ENCODE data around the gene RBFOX1. TPM values are rescaled to one million over a fixed set of nuclear protein-coding genes. Genes with fewer than 3 reads are reported as not detected.

The RBFOX1 gene
- total RNA-seq, 4 donors from 2014 or later: 1.0 to 3.4 TPM; not detected in 2

DNA sequence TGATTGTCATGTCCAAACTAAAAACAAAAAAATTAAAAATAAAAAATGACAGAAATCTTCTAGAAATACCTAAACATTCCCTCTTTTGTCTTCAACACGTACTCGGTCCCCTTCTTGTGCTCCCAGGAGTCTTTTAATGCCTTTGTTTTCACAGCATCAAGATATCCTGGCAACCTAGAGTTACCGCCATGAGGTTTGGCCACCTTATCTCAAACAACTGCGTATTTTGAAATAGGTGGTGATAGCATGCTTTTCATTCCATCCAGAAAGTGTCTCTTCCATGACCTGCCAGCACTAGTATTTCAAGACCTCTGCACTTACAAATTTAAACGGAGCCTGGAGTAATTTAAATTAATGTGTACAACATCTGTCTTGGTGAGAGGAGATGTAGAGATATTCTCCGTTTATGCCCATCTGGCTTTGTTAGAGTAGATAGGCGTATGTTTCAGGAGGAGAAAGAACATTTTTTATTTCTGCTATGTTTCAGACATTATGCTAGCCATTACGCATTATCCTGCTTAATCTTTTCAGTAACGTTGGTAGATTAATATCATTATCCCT lies 42.0 kb downstream of the RBFOX1 start:
- Histone ChIP-seq H3K4me1 (no peaks in the 10 kb centered on the region), H3K4me3 (no peak overlapping the region), H3K27ac (no peak overlapping the region), H3K9me3 (no peaks in the 10 kb centered on the region), H3K27me3 (no peaks in the 10 kb centered on the region), H3K36me3 (no peaks in the 10 kb centered on the region)
- TF ChIP-seq, protein P1, sequence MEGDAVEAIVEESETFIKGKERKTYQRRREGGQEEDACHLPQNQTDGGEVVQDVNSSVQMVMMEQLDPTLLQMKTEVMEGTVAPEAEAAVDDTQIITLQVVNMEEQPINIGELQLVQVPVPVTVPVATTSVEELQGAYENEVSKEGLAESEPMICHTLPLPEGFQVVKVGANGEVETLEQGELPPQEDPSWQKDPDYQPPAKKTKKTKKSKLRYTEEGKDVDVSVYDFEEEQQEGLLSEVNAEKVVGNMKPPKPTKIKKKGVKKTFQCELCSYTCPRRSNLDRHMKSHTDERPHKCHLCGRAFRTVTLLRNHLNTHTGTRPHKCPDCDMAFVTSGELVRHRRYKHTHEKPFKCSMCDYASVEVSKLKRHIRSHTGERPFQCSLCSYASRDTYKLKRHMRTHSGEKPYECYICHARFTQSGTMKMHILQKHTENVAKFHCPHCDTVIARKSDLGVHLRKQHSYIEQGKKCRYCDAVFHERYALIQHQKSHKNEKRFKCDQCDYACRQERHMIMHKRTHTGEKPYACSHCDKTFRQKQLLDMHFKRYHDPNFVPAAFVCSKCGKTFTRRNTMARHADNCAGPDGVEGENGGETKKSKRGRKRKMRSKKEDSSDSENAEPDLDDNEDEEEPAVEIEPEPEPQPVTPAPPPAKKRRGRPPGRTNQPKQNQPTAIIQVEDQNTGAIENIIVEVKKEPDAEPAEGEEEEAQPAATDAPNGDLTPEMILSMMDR (IDR thresholded peaks at IDR 0.05): no peak
- no peak for TF ChIP-seq POLR2A (IDR thresholded peaks at IDR 0.05)
- DNase-seq: no peak

DNA sequence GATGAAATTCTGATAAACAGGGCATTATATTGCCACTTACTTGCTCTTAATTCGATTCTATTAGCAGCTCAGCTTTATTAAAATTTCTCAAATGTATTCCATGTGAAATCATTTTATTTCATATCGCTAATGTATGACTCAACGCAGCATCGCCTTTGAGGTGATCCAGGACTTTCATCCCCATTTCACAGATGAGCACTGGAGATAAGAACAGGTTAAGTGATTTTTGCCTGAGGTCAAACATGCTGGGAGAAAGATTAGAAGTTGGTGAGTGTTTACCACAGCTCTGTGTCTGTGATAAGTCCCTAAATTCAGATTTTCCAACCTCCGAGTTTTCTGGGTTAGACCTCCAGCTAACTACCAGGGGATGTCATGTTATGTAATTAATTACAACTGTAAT lies 43.6 kb downstream of the RBFOX1 start:
- Histone ChIP-seq H3K27me3 (no peaks in the 10 kb centered on the region), H3K9me3 (no peaks in the 10 kb centered on the region), H3K36me3 (no peaks in the 10 kb centered on the region), H3K4me1 (no peaks in the 10 kb centered on the region), H3K4me3 (no peak overlapping the region), H3K27ac (no peak overlapping the region)
- TF ChIP-seq, protein P1 (IDR thresholded peaks at IDR 0.05): no peak
- no peak for TF ChIP-seq POLR2A (IDR thresholded peaks at IDR 0.05)
- no peak for DNase-seq

DNA sequence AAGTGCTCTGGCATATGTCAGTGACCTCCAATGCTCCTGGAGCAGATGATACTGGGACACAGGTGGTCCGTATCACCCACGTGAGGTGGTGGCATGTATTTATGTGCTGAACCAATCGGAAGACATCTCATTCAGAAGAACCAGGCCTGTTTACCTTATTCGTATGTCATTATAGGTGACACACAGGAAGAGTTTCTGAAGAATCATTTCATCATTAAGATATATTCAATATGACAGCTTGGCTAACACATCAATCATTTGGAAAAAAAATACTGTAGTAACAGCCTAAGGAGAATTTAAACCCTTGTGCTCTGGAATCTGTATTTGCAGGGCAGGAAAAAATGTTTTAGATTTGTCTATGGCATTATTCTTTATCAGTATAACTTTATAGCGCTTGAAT lies 44.6 kb downstream of the RBFOX1 start:
- no peak for TF ChIP-seq POLR2A (IDR thresholded peaks at IDR 0.05)
- TF ChIP-seq, protein P1 (IDR thresholded peaks at IDR 0.05): no peak
- H3K9me3 ChIP-seq: no peaks in the 10 kb centered on the region
- no peaks in the 10 kb centered on the region for H3K4me1 ChIP-seq
- H3K36me3 ChIP-seq: no peaks in the 10 kb centered on the region
- no peak for DNase-seq
- H3K27me3 ChIP-seq: no peaks in the 10 kb centered on the region
- no peak overlapping the region for H3K27ac ChIP-seq
- no peak overlapping the region for H3K4me3 ChIP-seq

DNA sequence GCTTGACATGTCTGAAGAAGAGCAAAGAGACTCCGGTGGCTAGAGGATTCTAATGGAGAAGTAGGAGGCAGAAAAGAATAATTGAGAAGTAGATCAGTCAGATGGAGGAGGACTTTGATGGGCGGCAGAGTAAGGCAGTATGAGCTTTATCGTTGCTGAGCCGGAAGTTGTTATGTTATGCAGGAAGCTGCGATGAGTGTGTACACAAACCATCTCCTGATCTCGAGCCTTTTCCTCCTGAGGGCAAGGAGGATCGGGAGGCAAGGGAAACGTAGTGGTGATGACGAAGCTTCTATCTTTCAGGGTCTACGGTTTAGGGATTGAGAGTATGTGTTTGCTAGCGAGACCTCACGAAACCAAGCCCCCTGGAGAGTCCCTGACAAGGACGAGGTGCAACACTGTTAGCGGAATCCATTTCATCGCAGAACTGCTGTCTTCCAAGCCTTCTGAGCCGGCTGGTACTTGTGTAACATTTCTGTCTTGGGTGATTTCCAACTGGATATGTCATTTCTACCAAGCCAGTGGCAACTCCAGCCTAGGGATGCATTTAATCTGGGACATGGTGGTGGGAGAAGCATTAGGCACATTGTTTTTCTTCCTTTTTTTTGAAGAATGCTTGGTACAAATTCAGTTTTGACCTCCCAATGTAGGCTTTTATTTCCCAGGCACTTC lies 45.5 kb downstream of the RBFOX1 start:
- no peaks in the 10 kb centered on the region for H3K36me3 ChIP-seq
- H3K27me3 ChIP-seq: no peaks in the 10 kb centered on the region
- no peaks in the 10 kb centered on the region for H3K4me1 ChIP-seq
- no peak overlapping the region for H3K4me3 ChIP-seq
- no peak for DNase-seq
- TF ChIP-seq, protein P1 (IDR thresholded peaks at IDR 0.05): no peak
- no peak for TF ChIP-seq POLR2A (IDR thresholded peaks at IDR 0.05)
- H3K9me3 ChIP-seq: no peaks in the 10 kb centered on the region
- no peak overlapping the region for H3K27ac ChIP-seq

DNA sequence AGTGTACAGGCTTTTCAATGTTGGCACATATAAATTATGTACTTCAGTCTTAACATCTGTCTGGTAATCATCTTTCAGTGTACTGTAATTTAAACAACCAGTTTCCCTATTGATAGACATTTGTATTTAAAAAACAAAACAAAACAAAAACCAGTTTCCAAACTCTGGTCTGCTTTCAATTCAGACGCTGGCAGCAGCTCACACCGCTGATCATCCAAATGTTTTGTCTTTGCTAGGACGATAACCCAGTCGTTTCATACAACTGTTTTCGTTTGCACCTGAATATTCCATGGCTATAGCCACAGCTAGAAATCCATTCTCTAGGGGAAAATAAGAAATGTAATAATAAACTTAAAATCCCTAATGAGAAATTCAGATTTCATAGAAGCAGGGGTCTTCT lies 47.8 kb downstream of the RBFOX1 start:
- no peak for DNase-seq
- TF ChIP-seq, protein P1 (IDR thresholded peaks at IDR 0.05): no peak
- TF ChIP-seq POLR2A (IDR thresholded peaks at IDR 0.05): no peak
- H3K4me3 ChIP-seq: no peak overlapping the region
- H3K9me3 ChIP-seq: no peaks in the 10 kb centered on the region
- no peaks in the 10 kb centered on the region for H3K36me3 ChIP-seq
- no peaks in the 10 kb centered on the region for H3K27me3 ChIP-seq
- H3K27ac ChIP-seq: no peak overlapping the region
- H3K4me1 ChIP-seq: no peaks in the 10 kb centered on the region

Data from Peyer's patch (tissue), 4 donors.